Sigmoid colon (tissue), 7 donors: ENCODE measurements around the gene HDHD3. TPM values are rescaled to one million over a fixed set of nuclear protein-coding genes. Genes with fewer than 3 reads are reported as not detected.
"Not testable (repeated sequence)": the region's sequence is repeated elsewhere in the genome, so short reads cannot be mapped to it uniquely, and the experiment has no call there.

Experiments
- DNase-seq: peaks from one replicate; pipeline ENCODE4 v3.0.0-alpha.2; 2019
- H3K27ac ChIP-seq, 4 donors: fragments of 200-600 bp; sonication (generic); one replicate each; pipeline ENCODE4 v1.5.1; 2016 to 2019; ENCODE audit warnings: mild to moderate bottlenecking in 1 of 4
- H3K27me3 ChIP-seq, 3 donors: fragments of 200-600 bp; sonication (generic); one replicate each; pipeline ENCODE4 v1.5.1; 2019; ENCODE audit warnings: mild to moderate bottlenecking in 1 of 3
- H3K36me3 ChIP-seq, 4 donors: fragments of 200-600 bp; sonication (generic); one replicate each; pipeline ENCODE4 v1.5.1; 2016 to 2019
- H3K4me1 ChIP-seq, 4 donors: fragments of 200-600 bp; sonication (generic); one replicate each; pipeline ENCODE4 v1.5.1; 2017 to 2019
- H3K4me3 ChIP-seq, 4 donors: fragments of 200-600 bp; sonication (generic); one replicate each; pipeline ENCODE4 v1.5.1; 2017 to 2019; ENCODE audit warnings: mild to moderate bottlenecking in 2 of 4, moderate library complexity in 1 of 4
- H3K9me3 ChIP-seq, 4 donors: fragments of 200-600 bp in 3 of 4; sonication (generic) in 3 of 4; one replicate each; pipeline versions ENCODE4 v1.5.1 to v1.6.1; 2013 to 2019
- EP300 ChIP-seq, 4 donors: sonication (generic); formaldehyde crosslinking; IDR thresholded peaks; one replicate each; pipeline ENCODE4 v1.6.1; 2017; ENCODE audit warnings: antibody characterized with exemption in 4 of 4
- POLR2A ChIP-seq, 2 donors: fragments of 450-650 bp; IDR thresholded peaks; one replicate each; pipeline ENCODE4 v1.6.1; 2016; ENCODE audit warnings: antibody characterized with exemption in 2 of 2, mild to moderate bottlenecking in 2 of 2, moderate library complexity in 2 of 2
- POLR2AphosphoS5 ChIP-seq, 4 donors: sonication (generic); formaldehyde crosslinking; IDR thresholded peaks; one replicate each; pipeline ENCODE4 v1.6.1; 2017; ENCODE audit warnings: antibody characterized with exemption in 4 of 4
- WGBS, 2 donors: extraction: QIAGEN DNeasy Blood & Tissue Kit; methylation state at CpG; one replicate each; pipeline ENCODE4 v1.1.7; 2013; 5-methylcytosine and 5-hydroxymethylcytosine counted together
- intact Hi-C: fragments of 100-400 bp; cut with DNase I; formaldehyde crosslinking; loops from one replicate; pipeline ENCODE4 v1.15.1; 2023
- polyA plus RNA-seq, 3 donors: library from polyadenylated mRNA; stranded (reverse); fragments of 200-250 nt; gene quantifications; one replicate each; pipeline ENCODE4 v1.2.3, GENCODE V29; 2013
- total RNA-seq, 4 donors: library from RNA; depleted of rRNA; stranded (reverse); fragments of >200 nt; gene quantifications; one replicate each; pipeline ENCODE4 v1.1.0, GENCODE V29; 2016
- TF ChIP-seq, protein P1 (sequence below), 4 experiments: fragments of 450-650 bp in 3 of 4; fragments of 200-600 bp in 1 of 4; IDR thresholded peaks; one replicate each; pipeline ENCODE4 v1.5.1; 2016 to 2019; ENCODE audit warnings: antibody characterized with exemption in 4 of 4, mild to moderate bottlenecking in 3 of 4, moderate library complexity in 2 of 4
- donor health status: healthy with polysubstance abuse.
- donor health status: Bipolar disorder and iron deficiency.
- donor health status: healthy.

The HDHD3 gene
- total and polyA plus RNA-seq, 7 donors, result 16.4 to 158 (median 34.6) TPM

DNA sequence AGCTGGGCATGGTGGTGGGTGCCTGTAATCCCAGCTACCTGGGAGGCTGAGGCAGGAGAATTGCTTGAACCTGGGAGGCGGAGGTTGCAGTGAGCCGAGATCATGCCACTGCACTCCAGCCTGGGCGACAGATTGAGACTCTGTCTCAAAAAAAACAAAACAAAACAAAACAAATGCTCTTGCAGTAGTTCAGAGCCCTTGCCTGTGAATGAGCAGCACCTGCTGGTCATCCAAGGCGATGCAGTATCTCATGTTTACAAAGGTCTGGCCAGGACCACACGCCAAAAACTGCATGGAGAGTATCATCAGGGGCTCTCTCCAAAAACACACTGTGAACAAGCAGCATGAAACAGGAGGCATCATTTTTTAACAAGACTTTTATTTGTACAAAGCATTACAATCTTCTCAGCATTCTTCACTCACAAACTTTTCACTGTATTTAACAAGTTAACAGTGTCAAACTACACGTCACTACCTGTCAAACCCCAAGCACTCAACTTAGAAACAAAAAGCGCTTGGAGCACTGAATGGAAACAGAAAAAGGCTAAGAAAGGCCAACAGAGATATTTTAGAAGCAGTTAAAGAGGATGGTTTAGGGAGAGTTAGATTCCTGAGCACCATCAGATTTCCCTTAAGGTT, 30.2 kb upstream of the HDHD3 start:
- TF ChIP-seq, protein P1, sequence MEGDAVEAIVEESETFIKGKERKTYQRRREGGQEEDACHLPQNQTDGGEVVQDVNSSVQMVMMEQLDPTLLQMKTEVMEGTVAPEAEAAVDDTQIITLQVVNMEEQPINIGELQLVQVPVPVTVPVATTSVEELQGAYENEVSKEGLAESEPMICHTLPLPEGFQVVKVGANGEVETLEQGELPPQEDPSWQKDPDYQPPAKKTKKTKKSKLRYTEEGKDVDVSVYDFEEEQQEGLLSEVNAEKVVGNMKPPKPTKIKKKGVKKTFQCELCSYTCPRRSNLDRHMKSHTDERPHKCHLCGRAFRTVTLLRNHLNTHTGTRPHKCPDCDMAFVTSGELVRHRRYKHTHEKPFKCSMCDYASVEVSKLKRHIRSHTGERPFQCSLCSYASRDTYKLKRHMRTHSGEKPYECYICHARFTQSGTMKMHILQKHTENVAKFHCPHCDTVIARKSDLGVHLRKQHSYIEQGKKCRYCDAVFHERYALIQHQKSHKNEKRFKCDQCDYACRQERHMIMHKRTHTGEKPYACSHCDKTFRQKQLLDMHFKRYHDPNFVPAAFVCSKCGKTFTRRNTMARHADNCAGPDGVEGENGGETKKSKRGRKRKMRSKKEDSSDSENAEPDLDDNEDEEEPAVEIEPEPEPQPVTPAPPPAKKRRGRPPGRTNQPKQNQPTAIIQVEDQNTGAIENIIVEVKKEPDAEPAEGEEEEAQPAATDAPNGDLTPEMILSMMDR (IDR thresholded peaks at IDR 0.05), result peak; percentile 60 to 81 (median 70)
- H3K9me3 ChIP-seq, H3K4me3 ChIP-seq, intact Hi-C loops, H3K27me3 ChIP-seq: not testable (repeated sequence)
- peak; percentile 83 for DNase-seq
- WGBS, 2 donors, result 23 to 35% methylated on average over 7 of the region's 7 CpGs
- peaks cover 0 to 24% (median 20%) of the 10 kb centered on the region in 4 donors for H3K4me1 ChIP-seq
- peaks cover 0 to 20% (median 8%) of the 10 kb centered on the region in 4 donors for H3K36me3 ChIP-seq
- peak overlapping the region in 2 of 4 donors; percentile 33 to 47 for H3K27ac ChIP-seq

DNA sequence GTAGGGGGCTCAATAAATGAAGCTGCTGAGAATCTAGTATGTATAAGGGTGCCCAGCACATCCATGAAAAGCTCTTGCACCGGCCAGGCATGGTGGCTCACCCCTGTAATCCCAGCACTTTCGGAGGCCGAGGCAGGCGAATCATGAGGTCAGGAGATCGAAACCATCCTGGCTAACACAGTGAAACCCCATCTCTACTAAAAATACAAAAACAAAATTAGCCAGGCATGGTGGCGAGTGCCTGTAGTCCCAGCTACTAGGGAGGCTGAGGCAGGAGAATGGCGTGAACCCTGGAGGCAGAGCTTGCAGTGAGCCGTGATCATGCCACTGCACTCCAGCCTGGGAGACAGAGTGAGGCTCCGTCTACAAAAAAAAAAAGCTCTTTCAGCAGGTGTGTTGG, 29.6 kb upstream of the HDHD3 start:
- intact Hi-C loops, H3K27me3 ChIP-seq: not testable (repeated sequence)
- 71 to 86% methylated on average over 9 of the region's 9 CpGs for WGBS, 2 donors

DNA sequence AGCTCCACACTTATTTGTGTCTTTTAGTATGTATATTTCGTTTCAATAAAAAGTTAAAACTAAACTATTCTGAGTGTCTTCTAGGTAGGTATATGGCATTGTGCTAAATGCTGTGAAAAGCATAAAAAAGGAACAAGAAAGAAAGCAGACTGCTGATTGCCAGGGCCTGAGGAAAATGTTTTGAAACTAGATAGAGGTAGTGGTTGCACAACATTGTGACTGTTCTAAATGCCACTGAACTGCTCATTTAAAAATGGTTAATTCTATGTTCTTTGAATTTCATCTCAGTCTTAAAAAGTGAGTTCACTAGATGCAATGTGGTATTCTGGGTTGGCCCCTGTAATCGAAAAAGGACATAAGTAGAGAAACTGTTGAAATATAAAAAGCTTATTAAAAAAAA, 26.9 kb upstream of the HDHD3 start:
- Histone ChIP-seq H3K9me3 (no peaks in the 10 kb centered on the region), H3K27me3 (no peaks in the 10 kb centered on the region), H3K4me3 (no peak overlapping the region), H3K27ac (no peak overlapping the region), H3K36me3 (peaks cover 0 to 16% (median 6%) of the 10 kb centered on the region in 4 donors), H3K4me1 (peaks cover 0 to 27% (median 24%) of the 10 kb centered on the region in 4 donors)
- DNase-seq, result no peak
- intact Hi-C loops, result loop anchor here (5.0 kb wide), 1 partner anchor 254 kb away; no protein-coding TSS in a partner anchor
- 67 to 89% methylated on average over 2 of the region's 2 CpGs for WGBS, 2 donors
- TF ChIP-seq EP300 (IDR thresholded peaks at IDR 0.05) (no peak), POLR2AphosphoS5 (IDR thresholded peaks at IDR 0.05) (no peak), POLR2A (IDR thresholded peaks at IDR 0.05) (no peak)
- TF ChIP-seq, protein P1 (IDR thresholded peaks at IDR 0.05), result no peak

More for the DNA sequence above, 29.6 kb upstream of the HDHD3 start:
- H3K4me3 ChIP-seq, DNase-seq, H3K9me3 ChIP-seq: not testable (repeated sequence)
- Histone ChIP-seq H3K27ac (peak overlapping the region in 2 of 4 donors; percentile 33 to 47), H3K4me1 (peaks cover 0 to 28% (median 22%) of the 10 kb centered on the region in 4 donors), H3K36me3 (peaks cover 0 to 20% (median 8%) of the 10 kb centered on the region in 4 donors)

DNA sequence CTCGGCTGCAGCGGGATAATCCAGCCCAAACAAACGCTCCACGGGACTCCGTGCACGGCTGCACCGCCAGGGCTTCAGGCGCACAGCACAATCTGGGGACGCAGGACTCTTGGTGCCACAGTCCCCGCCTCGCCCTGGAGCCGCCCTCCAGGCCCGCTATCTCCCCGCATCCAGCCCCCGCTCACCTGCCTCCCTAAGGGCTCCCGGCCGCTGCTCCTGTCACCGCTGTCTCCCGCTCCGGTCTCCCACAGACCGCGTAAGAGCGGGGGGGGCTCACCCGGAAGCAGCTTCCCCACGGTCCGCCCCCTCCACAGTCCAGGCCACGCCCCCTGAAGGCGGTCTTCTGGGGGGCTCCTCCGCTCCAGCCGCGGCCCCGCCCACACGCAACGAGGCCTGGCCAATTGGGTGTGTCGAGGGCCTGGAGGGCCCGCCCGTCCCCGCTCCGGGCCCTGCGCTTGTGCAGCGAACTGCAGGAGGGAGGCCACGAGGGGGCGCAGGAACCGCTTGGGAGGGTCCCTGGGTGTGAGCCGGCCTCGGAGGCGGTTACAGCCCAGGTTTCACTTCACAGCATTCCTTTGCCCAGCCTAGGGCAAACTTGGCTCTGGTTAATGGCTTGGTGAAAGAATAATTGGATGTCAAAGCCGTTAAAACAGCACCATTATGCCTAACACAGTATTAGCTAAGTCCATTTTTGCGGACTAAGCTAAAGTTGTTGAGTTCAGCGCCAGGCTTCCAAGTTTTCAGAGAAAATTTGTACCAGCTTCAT, 24.4 kb upstream of the HDHD3 start, which contains the start of gene ALAD:
Gene ALAD, minus strand, starts transcription at position 258 of the 766 bp plus-strand sequence. CDS start 7,725 bp downstream, outside the sequence.
- H3K36me3 ChIP-seq, result no peaks in the 10 kb centered on the region
- intact Hi-C loops, result loop anchor here (1.0 to 5.0 kb wide), 5 partner anchors 24 to 256 kb away; partner anchors contain the start of genes BSPRY and WDR31
- peak within 1 kb of the TSS; percentile 54 to 91 (median 72) for H3K4me3 ChIP-seq
- DNase-seq, result peak; percentile 99
- peak; percentile 20 to 39 for TF ChIP-seq POLR2A (IDR thresholded peaks at IDR 0.05)
- TF ChIP-seq, protein P1 (IDR thresholded peaks at IDR 0.05), result peak; percentile 84 to 94 (median 90)
- TF ChIP-seq EP300 (IDR thresholded peaks at IDR 0.05), result peak in 1 of 4 donors; percentile 4
- TF ChIP-seq POLR2AphosphoS5 (IDR thresholded peaks at IDR 0.05), result peak; percentile 54 to 78 (median 70)
- peak within 1 kb of the TSS; percentile 71 to 81 (median 76) for H3K27ac ChIP-seq
- peaks cover 0 to 21% (median 15%) of the 10 kb centered on the region in 4 donors for H3K4me1 ChIP-seq
- 1 to 2% methylated on average over 50 of the region's 50 CpGs for WGBS, 2 donors
- H3K9me3 ChIP-seq, result no peaks in the 10 kb centered on the region
- H3K27me3 ChIP-seq, result no peaks in the 10 kb centered on the region

DNA sequence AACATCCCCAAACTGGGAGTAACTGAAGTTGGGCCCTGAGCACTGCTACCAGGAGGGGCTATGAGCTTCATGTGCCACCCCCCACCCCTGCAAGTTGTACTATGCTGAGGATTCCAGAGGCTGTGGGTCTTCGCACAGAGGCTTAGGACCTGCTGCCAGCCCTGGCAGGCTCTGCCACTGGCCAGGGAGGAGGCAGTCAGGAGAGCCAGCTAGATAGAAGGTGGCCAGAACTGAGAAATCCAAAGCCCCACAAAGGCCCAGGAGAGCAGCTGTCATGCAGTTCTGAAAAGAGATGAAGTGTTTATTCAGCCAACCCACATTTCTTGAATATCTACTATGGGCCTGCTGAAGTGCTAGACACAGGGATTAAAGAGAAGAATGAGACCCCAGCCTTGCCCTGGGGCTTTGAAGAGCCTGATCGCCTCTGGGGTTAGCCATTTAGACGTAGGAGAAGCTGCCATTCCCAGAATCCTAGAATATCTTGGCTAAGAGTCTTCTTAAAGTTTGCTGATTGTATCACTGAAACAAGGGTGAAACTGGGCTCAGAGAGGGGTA, 22.9 kb upstream of the HDHD3 start:
- Histone ChIP-seq H3K27ac (no peak overlapping the region), H3K27me3 (no peaks in the 10 kb centered on the region), H3K36me3 (no peaks in the 10 kb centered on the region), H3K4me1 (peaks cover 0 to 21% (median 15%) of the 10 kb centered on the region in 4 donors), H3K4me3 (no peak overlapping the region), H3K9me3 (no peaks in the 10 kb centered on the region)
- 85 to 93% methylated on average over 3 of the region's 3 CpGs for WGBS, 2 donors
- DNase-seq, result no peak
- TF ChIP-seq POLR2AphosphoS5 (IDR thresholded peaks at IDR 0.05) (no peak), EP300 (IDR thresholded peaks at IDR 0.05) (no peak), POLR2A (IDR thresholded peaks at IDR 0.05) (no peak)
- TF ChIP-seq, protein P1 (IDR thresholded peaks at IDR 0.05), result no peak
- intact Hi-C loops, result loop anchor here (2.0 to 5.0 kb wide), 4 partner anchors 51 to 258 kb away; partner anchors contain the start of genes BSPRY and WDR31
